Measurements from ENCODE around the gene TNNC1. TPM values are rescaled to one million over a fixed set of nuclear protein-coding genes. Genes with fewer than 3 reads are reported as not detected.

Gene TNNC1
- total RNA-seq, 1 donor from 2014 or later = 0.13 TPM

DNA sequence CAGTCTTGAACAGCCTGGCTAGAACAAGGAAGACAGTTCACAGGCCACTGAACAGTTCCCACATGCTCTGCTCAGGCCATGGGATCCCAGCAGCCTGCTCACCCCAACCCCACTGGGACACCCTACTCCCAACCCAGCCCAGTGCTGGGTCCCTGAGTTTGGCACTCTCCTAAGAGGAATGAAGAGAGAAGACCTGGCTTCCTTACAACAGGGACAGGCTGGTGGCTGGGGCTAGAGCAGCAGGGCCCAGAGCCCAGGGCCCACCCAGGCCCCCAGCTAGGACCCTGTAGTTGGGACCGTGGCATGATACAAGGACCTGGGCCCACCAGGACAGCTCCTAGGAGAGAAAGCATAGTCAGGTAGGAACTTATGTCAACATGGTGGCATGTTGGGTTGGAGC, 52.3 kb downstream of the TNNC1 start:
- no peak for DNase-seq (ENCODE audit: low read depth in 2 of 2)

Other genes starting within 250 kb of the TNNC1 start
- not detected in 2 replicates for gene TLR9, start 228.4 kb downstream of the TNNC1 start, total RNA-seq
- gene TWF2, start 214.9 kb downstream of the TNNC1 start, total RNA-seq = 128 and 132 TPM in 2 replicates
- 11.2 and 13.7 TPM in 2 replicates for gene PPM1M, start 208.3 kb downstream of the TNNC1 start, total RNA-seq
- 75.5 and 93.7 TPM in 2 replicates for gene WDR82, start 175.4 kb downstream of the TNNC1 start, total RNA-seq
- gene GLYCTK, start 166.2 kb downstream of the TNNC1 start, total RNA-seq = 22.2 and 27.7 TPM in 2 replicates
- gene DNAH1, start 137.7 kb downstream of the TNNC1 start, total RNA-seq = 1.0 and 2.8 TPM in 2 replicates
- 76.9 and 96.7 TPM in 2 replicates for gene BAP1, start 44.0 kb downstream of the TNNC1 start, total RNA-seq
- gene PHF7, start 43.4 kb downstream of the TNNC1 start, total RNA-seq = 3.0 TPM in 2 replicates
- gene SEMA3G, start 8.9 kb downstream of the TNNC1 start, total RNA-seq = 23.0 and 35.9 TPM in 2 replicates
- gene NISCH, start 1.6 kb upstream of the TNNC1 start, total RNA-seq = 27.7 and 38.3 TPM in 2 replicates
- 117 and 330 TPM in 2 replicates for gene STAB1, start 41.3 kb upstream of the TNNC1 start, total RNA-seq
- 24.4 and 52.5 TPM in 2 replicates for gene NT5DC2, start 79.8 kb upstream of the TNNC1 start, total RNA-seq
- gene UQCC5, start 82.6 kb upstream of the TNNC1 start, total RNA-seq = 4.8 and 5.8 TPM in 2 replicates
- gene PBRM1, start 231.9 kb upstream of the TNNC1 start, total RNA-seq = 51.9 and 61.6 TPM in 2 replicates
- 53.1 and 71.6 TPM in 2 replicates for gene GNL3, start 232.0 kb upstream of the TNNC1 start, total RNA-seq

All from dermis microvascular lymphatic vessel endothelial cell (primary cell).